HL-60 (cell line): ENCODE data around the gene IFI6.

Experiments used
- CTCF ChIP-seq: IDR thresholded peaks from one replicate; pipeline ENCODE4 v1.5.1; 2011; ENCODE audit warnings: low read length, control low read depth, inconsistent platforms; ENCODE audit not compliant: insufficient read depth
- POLR2AphosphoS5 ChIP-seq: IDR thresholded peaks from 2 replicates; pipeline ENCODE4 v1.6.1; 2012; ENCODE audit warnings: low read depth

GRCh38 chr1:27655151-27655937 lies 16.6 kb downstream of the IFI6 start:
- TF ChIP-seq CTCF (no peak), POLR2AphosphoS5 (no peak)
